HG02870 (cell line): ENCODE data around the gene FGF14.

Experiments
- ATAC-seq: cut with Tn5 transposase; IDR thresholded peaks from one replicate; pipeline ENCODE4 v1.9.1; 2021; ENCODE audit warnings: mild to moderate bottlenecking, moderate library complexity; ENCODE audit not compliant: unreplicated experiment

Gene FGF14

GRCh38 chr13:102401766-102402165 lies at the start of gene FGF14:
TSS of gene FGF14 (minus strand) at chr13:102402048.
- no peak for ATAC-seq

DNA sequence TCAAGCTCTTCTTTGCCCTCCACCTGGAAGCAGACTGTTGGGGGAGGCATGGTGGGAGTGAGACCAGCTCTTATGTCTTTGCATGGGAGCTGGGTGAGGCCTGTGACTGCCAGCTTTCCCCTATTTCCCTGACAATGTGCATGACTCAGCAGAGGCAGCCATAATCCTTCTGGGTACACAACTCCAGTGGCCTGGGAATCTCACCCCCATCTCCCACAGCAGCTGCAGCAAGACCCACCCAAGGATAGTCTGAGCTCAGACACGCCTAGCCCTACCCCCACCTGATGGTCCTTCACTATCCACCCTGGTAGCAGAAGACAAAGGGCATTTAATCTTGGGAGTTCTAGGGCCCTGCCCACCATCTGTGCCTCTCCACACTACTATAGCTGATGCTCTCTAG lies 41.4 kb upstream of the FGF14 start:
- no peak for ATAC-seq

DNA sequence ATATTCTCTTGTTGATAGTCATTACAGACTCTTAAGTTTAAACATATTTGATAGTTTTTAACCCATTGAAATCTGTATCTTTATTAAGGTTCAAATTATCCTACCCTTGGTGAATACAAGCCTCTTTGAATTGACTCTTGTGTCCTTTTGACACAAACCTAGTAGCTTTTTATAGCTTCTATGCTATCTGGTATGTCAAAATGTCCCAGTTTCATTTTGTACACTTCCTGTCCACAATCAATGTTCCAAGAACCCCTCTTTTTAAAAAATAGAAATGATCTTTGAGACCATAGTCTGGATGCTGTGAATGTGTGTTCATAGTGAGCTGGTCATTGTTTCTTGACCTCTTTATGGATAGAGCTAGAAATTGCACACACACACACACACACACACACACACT lies 39.2 kb upstream of the FGF14 start:
- ATAC-seq: peak; percentile 46

- peak; percentile 37 for ATAC-seq
Observed at GRCh38 chr13:102440259-102440936, 38.5 kb upstream of the FGF14 start.

GRCh38 chr13:102422690-102423089 lies 20.8 kb upstream of the FGF14 start:
- ATAC-seq: no peak

DNA sequence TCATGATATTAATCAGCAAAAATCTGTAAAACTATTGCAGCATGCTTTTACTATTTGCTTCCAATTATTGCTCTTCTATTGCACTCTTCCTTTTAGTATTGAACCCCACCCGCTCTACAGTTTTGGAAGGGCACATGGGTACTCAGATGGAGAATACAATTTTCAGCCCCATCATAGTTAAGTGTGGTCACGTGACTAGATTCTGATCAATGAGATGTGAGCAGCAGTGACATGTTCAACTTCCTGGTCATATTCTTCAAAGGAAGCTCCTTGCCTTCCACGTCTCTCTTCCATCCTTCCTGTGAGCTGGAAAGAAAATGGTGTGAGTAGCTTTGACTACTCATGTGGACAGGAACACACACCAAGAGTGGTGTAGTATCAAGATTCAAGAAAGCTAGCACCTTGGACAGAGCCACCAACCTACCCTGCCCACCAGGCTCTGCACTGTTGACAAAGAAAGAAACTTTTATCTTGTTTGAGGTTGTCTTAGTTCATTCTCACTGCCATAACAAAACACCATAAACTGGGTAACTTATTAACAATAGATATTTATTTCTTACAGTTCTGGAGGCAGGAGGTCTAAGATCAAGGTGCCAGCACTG lies 3.8 kb upstream of the FGF14 start:
- ATAC-seq: no peak

DNA sequence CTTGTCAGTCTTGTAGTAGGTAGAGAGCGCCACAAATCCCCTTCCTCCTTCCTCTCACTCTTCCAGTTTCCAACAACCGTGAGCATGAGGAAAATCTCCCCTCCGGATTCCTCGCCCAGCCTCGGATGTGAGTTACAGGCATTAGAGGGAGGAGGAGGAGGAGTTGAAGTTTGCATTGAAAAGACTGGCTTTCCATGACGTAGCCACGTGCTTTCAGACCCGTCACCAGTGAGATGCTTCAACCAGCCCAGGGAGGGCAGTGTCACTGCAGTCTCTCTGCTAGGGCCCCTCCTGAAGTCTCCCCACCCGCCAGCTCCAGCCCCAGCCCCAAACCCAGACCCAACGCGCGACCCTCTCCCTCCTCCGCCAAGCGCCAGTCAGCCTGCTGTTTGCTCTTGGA lies 442 bp upstream of the FGF14 start:
- ATAC-seq: peak; percentile 45

DNA sequence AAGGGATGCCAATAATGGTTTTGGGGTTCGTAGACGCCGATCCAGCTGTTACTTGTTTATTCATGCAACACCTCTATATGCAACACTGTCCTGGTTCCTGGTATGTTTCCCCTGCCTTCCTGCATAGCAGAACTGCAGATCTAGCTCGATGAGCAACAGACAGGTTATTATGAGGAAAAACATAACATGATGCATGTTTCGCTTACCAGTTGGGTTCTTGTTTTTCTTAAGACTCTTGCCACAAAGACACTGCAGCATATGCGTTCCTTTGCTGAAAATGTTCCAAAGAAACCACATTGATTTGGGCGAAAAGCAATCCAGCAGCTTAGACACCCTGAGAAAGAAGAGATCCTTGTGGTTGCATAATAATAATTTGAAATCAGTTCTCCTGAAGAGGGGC lies 583 bp downstream of the FGF14 start:
- no peak for ATAC-seq

DNA sequence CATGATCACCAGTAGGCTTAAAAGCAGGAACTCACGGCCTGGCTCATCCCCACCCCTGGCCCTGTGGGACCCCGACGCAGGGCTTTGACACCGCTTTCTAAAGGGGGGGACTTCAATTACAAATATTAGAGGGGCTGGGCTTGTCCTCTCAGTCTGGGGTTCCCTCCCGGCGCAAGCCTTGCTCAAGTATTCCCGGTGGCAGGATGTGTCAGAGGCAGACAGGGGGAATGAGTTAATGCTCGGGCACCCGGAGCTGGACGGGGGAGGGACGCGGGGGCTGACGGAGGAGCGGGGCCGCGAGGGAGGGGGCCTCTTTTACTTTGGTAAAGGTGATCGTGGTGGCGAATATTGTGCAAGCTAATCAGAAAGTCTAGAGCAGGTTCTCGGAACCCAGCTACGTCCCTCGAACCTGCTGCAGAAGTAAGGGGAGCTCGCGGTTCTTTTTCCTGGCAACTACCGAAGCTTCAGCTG lies 1.1 kb downstream of the FGF14 start:
- no peak for ATAC-seq

DNA sequence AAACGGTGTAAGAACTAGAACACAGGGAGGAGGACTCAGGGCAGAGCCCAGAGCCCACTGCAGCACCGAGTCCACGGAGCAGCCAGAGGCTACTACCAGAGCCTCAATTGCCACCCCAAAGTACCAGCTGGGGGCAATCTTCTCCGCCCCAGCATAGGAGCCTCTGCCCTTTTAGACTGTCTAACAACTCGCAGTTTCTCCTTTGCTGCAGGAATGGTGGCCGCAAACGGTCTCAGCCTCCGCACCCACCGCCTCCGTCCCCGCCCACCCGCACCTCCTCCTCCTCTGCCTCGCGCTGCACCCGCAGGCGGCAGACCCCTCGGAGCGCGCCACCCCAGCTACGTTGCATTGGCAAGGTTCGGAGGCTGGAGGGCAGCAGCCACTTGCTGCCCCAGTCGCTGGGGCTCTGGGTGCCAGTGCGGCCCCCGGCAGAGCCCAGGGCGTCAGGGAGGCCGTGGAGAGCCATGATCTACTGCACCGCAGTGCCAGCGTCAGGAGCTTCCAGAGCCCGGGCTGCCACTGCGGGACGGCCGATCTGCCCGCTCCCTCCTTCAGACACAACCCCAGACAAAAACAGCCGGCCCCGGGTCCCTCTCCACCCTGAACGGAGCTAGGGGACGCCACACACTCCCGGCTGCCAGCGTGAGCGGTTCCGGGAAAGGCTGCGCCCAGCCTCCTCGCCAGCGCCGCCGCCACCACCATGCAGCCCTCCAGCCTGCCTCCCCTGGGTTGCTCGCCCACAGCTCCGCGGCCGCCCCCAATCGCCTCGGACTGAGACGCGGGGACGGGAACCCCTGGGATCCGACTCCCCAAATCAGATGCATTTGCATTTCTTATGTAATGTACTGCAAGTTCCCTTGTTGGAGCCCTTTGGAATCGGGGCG lies 1.8 kb downstream of the FGF14 start:
- peak; percentile 30 for ATAC-seq

GRCh38 chr13:102395939-102396338 lies 5.9 kb downstream of the FGF14 start:
- ATAC-seq: no peak

DNA sequence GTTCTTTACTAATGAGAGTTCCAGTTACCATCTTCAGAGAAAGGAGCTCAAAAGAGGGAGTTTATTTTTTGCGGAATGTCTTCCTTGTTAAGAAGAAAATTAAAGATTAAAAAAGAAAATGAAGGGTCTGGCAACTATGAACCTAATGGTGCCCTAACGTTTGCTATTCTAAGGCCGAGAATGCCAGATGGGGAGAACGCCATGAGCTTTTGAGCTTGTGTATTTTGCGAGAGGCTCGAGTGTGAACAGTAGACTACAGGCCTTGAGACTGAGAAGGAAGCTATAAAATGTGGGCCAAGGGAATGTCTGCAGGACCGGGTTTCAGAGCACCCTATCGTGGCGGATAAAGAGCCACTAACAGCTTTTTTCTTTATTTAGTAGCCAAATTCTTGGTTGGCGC lies 6.7 kb downstream of the FGF14 start:
- no peak for ATAC-seq

GRCh38 chr13:102394158-102395053 lies 7.4 kb downstream of the FGF14 start:
- ATAC-seq: peak; percentile 93

DNA sequence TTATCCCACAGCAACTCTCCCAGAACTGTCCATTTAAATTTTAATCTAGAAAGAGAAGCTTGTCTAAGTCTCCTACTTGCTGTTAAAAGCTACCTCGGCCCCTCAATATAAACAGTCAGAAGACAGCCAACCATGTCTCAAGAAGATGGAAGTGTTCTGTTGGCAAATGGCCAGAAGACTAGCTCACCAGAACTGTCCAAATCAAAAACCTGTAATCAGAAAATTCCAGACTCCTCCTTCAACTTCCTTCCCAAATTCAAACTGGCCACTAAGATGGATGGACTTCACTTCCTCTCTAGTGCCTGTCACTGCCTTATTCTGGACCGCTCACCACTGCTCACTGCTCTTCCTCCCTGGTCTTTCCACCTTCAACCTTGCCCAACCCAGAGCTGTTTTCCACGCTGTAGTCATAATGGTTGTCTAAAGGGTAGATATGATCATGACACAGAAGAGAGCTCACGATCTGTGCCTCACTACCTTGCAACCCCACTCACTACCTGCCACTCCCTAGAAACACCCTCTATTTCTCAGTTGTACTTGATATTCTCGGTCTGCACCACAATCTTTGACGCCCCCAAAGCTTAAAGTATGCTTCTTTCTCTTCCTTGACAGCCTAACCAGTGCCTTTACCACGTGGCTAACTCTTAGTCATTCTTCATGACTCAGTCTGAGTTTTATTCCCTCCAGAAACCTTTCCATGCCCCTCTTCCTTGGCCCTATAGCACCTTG lies 9.2 kb downstream of the FGF14 start:
- no peak for ATAC-seq

DNA sequence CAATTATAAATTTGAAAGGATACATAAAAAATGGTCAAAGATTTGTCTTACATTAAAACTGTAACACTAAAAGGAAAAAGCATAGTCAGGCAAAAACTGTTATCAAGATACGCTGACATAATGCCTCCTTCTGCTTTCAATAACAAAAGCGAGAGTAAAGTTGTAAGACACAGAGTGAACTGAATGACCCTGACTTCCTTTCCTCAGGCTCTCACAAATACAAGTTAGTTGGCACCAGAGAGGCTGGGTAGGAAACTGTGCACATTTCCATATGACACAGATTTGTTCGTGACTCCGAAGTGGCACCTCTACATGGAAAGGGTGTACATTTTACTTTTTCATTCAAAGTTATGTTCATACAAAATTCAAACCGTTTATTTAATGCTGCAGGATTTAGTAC lies 15.4 kb downstream of the FGF14 start:
- no peak for ATAC-seq

GRCh38 chr13:102380012-102380411 lies 21.8 kb downstream of the FGF14 start:
- ATAC-seq: no peak

GRCh38 chr13:102376318-102376717 lies 25.5 kb downstream of the FGF14 start:
- ATAC-seq: no peak

DNA sequence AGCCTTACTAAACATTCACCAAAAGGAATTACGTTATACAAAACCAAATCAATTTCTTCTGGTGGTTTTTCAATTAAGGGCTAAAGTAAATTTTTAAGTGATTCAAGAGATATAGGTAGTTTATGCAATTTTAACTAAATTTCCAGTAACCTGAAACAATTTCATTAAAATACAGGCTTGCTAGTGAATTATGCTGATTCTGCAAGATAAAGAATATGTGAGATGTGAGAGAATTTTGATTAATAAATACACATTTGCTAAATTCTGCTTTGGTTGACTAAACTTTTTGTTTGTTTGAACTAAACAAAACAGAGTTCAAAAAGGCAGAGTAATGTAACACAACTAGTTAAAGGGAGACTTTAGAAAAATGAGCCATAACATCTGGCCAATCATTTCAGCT lies 27.1 kb downstream of the FGF14 start:
- ATAC-seq: no peak

DNA sequence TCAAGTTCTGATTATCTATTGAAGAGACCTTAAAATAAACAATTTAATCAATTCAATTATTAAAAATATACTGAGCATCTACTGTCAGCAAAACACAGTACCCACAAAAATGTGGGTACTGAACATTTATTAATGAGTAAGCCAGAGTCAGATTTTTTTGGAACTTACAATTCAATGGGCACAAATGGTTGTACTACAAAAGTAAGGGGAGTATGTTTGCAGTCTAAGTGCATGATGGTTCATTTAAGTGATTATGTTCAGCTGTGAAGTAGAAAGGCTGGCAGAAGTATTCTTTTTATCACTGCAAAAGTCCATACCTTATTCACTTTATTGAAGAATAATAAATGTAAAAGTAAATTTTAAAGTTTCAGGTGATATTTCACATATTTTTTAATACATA lies 27.6 kb downstream of the FGF14 start:
- ATAC-seq: no peak

- ATAC-seq: no peak
Observed at GRCh38 chr13:102373221-102373620, 28.6 kb downstream of the FGF14 start.
